Neuronal stem cell (in vitro differentiated cells): ENCODE data around the gene CDH6.

Experiments used
- DNase-seq: peaks from one replicate; pipeline ENCODE4 v3.0.0-alpha.2; 2013; ENCODE audit warnings: low spot score
- H2AFZ ChIP-seq: one replicate; pipeline ENCODE4 v1.6.1; 2013; ENCODE audit warnings: mild to moderate bottlenecking, low read length, inconsistent platforms
- H2AK5ac ChIP-seq: 2 replicates; pipeline ENCODE4 v1.6.1; 2013; ENCODE audit warnings: low read depth, mild to moderate bottlenecking, inconsistent platforms, low read length, moderate library complexity, mixed read lengths
- H2BK120ac ChIP-seq: 2 replicates; pipeline ENCODE4 v1.6.1; 2013; ENCODE audit warnings: low read depth, mild to moderate bottlenecking, inconsistent platforms, low read length, moderate library complexity, mixed read lengths
- H2BK12ac ChIP-seq: one replicate; pipeline ENCODE4 v1.6.1; 2013; ENCODE audit warnings: low read length, inconsistent platforms
- H2BK15ac ChIP-seq: 2 replicates; pipeline ENCODE4 v1.6.1; 2013; ENCODE audit warnings: mild to moderate bottlenecking, low read length, inconsistent platforms, mixed read lengths
- H2BK5ac ChIP-seq: one replicate; pipeline ENCODE4 v1.6.1; 2013; ENCODE audit warnings: inconsistent platforms, mild to moderate bottlenecking, low read length, moderate library complexity
- H3K14ac ChIP-seq: one replicate; pipeline ENCODE4 v1.6.1; 2013; ENCODE audit warnings: low read length, inconsistent platforms
- H3K18ac ChIP-seq: 2 replicates; pipeline ENCODE4 v1.6.1; 2013; ENCODE audit warnings: low read length, inconsistent platforms
- H3K23ac ChIP-seq: 2 replicates; pipeline ENCODE4 v1.6.1; 2013; ENCODE audit warnings: low read depth, mild to moderate bottlenecking, mixed read lengths, low read length, inconsistent platforms; ENCODE audit not compliant: poor library complexity
- H3K27ac ChIP-seq: replicated peaks from 3 replicates; pipeline ENCODE4 v1.5.1; 2013; ENCODE audit warnings: low read length, inconsistent platforms
- H3K27me3 ChIP-seq, 3 experiments: 2 replicates each; pipeline ENCODE4 v1.6.1; 2013; ENCODE audit warnings: low read length in 3 of 3, mild to moderate bottlenecking in 2 of 3, inconsistent platforms in 1 of 3, low read depth in 1 of 3, mixed read lengths in 1 of 3, moderate library complexity in 1 of 3; ENCODE audit not compliant: control insufficient read depth in 3 of 3, insufficient read depth in 3 of 3
- H3K36me3 ChIP-seq, 2 donors: replicated peaks in 1 of 2; 2 replicates each; pipeline ENCODE4 v1.6.1; 2013; ENCODE audit warnings: low read length in 2 of 2; ENCODE audit not compliant: control insufficient read depth in 2 of 2, insufficient read depth in 2 of 2
- H3K4ac ChIP-seq: 2 replicates; pipeline ENCODE4 v1.6.1; 2013; ENCODE audit warnings: inconsistent platforms, mild to moderate bottlenecking, low read length, moderate library complexity
- H3K4me1 ChIP-seq, 2 donors: 1 replicate in 1 of 2; 2 replicates in 1 of 2; pipeline ENCODE4 v1.6.1; 2013; ENCODE audit warnings: low read length in 2 of 2, low read depth in 1 of 2; ENCODE audit not compliant: control insufficient read depth in 2 of 2, insufficient read depth in 1 of 2
- H3K4me2 ChIP-seq: one replicate; pipeline ENCODE4 v1.6.1; 2013; ENCODE audit warnings: mild to moderate bottlenecking, low read length, inconsistent platforms; ENCODE audit not compliant: insufficient read depth, poor library complexity, severe bottlenecking
- H3K4me3 ChIP-seq, 2 donors: 2 replicates each; pipeline ENCODE4 v1.5.1; 2013; ENCODE audit warnings: low read length in 2 of 2, mild to moderate bottlenecking in 2 of 2, inconsistent platforms in 1 of 2, moderate library complexity in 1 of 2
- H3K79me1 ChIP-seq: one replicate; pipeline ENCODE4 v1.6.1; 2013; ENCODE audit warnings: low read depth, mild to moderate bottlenecking, inconsistent platforms, low read length, moderate library complexity
- H3K9ac ChIP-seq: one replicate; pipeline ENCODE4 v1.6.1; 2013; ENCODE audit warnings: mild to moderate bottlenecking, low read depth, low read length, inconsistent platforms; ENCODE audit not compliant: poor library complexity
- H3K9me3 ChIP-seq, 2 donors: replicated peaks in 1 of 2; 2 replicates each; pipeline versions ENCODE3 to v1.6.1; 2013; ENCODE audit warnings: low read length in 2 of 2, mild to moderate bottlenecking in 2 of 2, inconsistent platforms in 1 of 2, low read depth in 1 of 2, mixed read lengths in 1 of 2, moderate library complexity in 1 of 2; ENCODE audit not compliant: control insufficient read depth in 2 of 2, insufficient read depth in 1 of 2
- H4K8ac ChIP-seq: one replicate; pipeline ENCODE4 v1.6.1; 2013; ENCODE audit warnings: low read depth, mild to moderate bottlenecking, inconsistent platforms, low read length, moderate library complexity
- H4K91ac ChIP-seq: one replicate; pipeline ENCODE4 v1.6.1; 2013; ENCODE audit warnings: low read length, low read depth, mild to moderate bottlenecking, inconsistent platforms; ENCODE audit not compliant: poor library complexity
- whole genome bisulfite sequencing, 2 donors: extraction: QIAGEN DNeasy Blood & Tissue Kit; methylation state at CpG; one replicate each; pipeline ENCODE4 v1.1.7; 2013; ENCODE audit warnings: missing lambda C conversion rate in 2 of 2, mixed read lengths in 1 of 2; ENCODE audit not compliant: insufficient read length in 2 of 2, insufficient replicate concordance in 1 of 2; ENCODE audit errors: extremely low coverage in 2 of 2; 5-methylcytosine and 5-hydroxymethylcytosine counted together

Gene CDH6

DNA sequence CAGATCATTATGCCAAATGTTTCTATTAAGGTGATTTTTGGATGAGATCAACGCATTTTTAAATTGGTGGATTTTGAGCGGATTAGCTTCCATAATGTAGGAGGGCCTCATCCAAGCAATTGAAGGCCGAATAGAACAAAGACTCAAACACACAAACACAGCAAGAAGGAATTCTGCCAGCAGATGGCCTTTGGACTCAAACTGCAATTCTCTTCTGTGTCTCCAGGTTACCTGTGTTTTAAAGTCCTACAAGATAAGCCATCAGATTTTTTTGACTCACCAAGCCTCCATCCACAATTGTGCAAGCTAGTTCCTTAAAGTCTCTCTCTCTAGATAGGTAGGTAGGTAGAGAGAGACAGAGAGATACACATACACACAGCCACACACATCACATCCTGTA is 25.5 kb downstream of the CDH6 start:
- DNase-seq, result no peak
- Histone ChIP-seq H2AK5ac (no peak overlapping the region), H3K79me1 (no peaks in the 10 kb centered on the region), H3K36me3 (no peaks in the 10 kb centered on the region), H3K27ac (no peak overlapping the region), H2BK15ac (no peak overlapping the region), H2AFZ (no peak overlapping the region), H3K4ac (no peak overlapping the region), H2BK12ac (no peak overlapping the region), H3K14ac (no peak overlapping the region), H4K8ac (no peak overlapping the region), H4K91ac (no peak overlapping the region), H3K4me3 (no peak overlapping the region), H3K4me1 (peaks cover 3 to 6% of the 10 kb centered on the region in 2 donors), H3K9me3 (no peaks in the 10 kb centered on the region), H2BK5ac (no peak overlapping the region), H3K4me2 (no peak overlapping the region), H3K27me3 (no peaks in the 10 kb centered on the region), H3K9ac (no peak overlapping the region), H2BK120ac (no peak overlapping the region), H3K18ac (no peak overlapping the region), H3K23ac (no peak overlapping the region)
- no CpG with 5 or more reads among the region's 3 CpGs for WGBS, 2 donors

DNA sequence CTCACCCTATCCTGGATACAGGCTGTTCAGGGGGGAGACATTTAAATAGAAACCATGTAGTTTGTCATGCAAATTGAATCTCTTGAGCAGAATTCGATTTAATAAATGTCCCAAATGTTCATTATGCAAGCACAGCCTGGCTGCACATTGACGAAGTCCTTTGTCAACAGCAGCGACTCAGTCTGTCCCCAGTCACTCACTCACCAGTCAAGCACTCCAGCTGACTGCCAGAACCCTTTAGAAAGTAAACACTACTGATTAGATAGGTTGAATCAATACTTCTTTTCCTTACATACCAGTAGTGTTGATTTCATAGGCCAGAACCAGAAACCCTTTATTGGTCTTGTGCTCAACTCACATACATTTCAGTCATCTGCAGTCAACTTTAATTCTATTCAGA is 27.5 kb downstream of the CDH6 start:
- no peak overlapping the region for H3K27ac ChIP-seq
- H3K4me2 ChIP-seq, result no peak overlapping the region
- no peak overlapping the region for H2BK15ac ChIP-seq

DNA sequence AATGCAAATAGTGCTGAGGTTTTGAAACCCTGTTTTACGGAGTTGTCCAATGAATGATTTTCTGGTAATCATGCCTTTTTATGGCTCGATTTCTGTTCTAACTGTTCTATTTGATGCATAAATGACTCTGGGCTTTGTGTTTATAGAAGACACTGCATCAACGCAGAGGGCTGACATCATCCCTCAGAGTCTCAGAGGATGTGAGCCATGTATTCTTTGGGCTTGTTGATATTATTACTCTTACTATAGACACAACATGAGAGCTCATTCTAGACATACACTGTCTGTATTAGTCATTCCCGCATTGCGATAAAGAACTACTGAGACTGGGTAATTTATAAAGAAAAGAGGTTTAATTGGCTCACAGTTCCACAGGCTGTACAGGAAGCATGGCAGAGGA is 31.6 kb downstream of the CDH6 start:
- WGBS, 2 donors, result no CpG with 5 or more reads among the region's 5 CpGs
- H4K91ac ChIP-seq, result no peak overlapping the region
- peaks cover 0 to 3% of the 10 kb centered on the region in 2 donors for H3K36me3 ChIP-seq

More for the DNA sequence above, 27.5 kb downstream of the CDH6 start:
- Histone ChIP-seq H3K14ac (no peak overlapping the region), H3K36me3 (peaks cover 0 to 3% of the 10 kb centered on the region in 2 donors), H3K4me1 (peaks cover 3 to 6% of the 10 kb centered on the region in 2 donors), H3K4ac (no peak overlapping the region), H4K8ac (no peak overlapping the region), H3K9me3 (peaks cover 0 to 1% of the 10 kb centered on the region in 2 donors), H4K91ac (no peak overlapping the region), H3K4me3 (no peak overlapping the region), H3K9ac (no peak overlapping the region), H2AFZ (peak overlapping the region; percentile 23), H2BK120ac (no peak overlapping the region), H3K79me1 (no peaks in the 10 kb centered on the region), H2BK5ac (no peak overlapping the region), H3K18ac (no peak overlapping the region), H3K23ac (no peak overlapping the region), H2BK12ac (no peak overlapping the region), H3K27me3 (no peaks in the 10 kb centered on the region), H2AK5ac (no peak overlapping the region)
- no CpG with 5 or more reads among the region's 3 CpGs for WGBS, 2 donors
- DNase-seq, result no peak

DNA sequence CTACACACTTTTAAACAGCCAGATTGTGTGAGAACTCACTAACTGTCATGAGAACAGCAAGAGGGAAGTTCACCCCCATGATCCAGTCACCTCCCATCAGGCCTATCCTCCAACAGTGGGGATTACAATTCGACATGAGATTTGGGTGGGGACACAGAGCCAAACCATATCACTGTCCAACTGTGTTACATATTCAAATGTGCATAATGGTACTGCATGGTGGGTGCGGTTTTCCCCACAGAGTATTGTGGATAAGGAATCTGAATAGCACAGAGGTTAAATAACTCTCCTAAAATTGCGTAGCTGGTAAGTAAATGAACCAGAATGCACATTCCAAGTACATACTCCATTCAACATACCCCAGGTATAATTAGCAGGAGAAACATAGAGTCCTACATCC is 32.1 kb downstream of the CDH6 start:
- no peak overlapping the region for H3K23ac ChIP-seq
- H2AK5ac ChIP-seq, result no peak overlapping the region
- H2BK15ac ChIP-seq, result no peak overlapping the region
- H3K9ac ChIP-seq, result no peak overlapping the region
- H2BK5ac ChIP-seq, result no peak overlapping the region
- no peaks in the 10 kb centered on the region for H3K27me3 ChIP-seq
- H3K4me2 ChIP-seq, result no peak overlapping the region
- H2AFZ ChIP-seq, result no peak overlapping the region
- H3K4ac ChIP-seq, result no peak overlapping the region
- H3K14ac ChIP-seq, result no peak overlapping the region
- peaks cover 0 to 3% of the 10 kb centered on the region in 2 donors for H3K36me3 ChIP-seq
- WGBS, 2 donors, result no CpG with 5 or more reads among the region's 3 CpGs
- no peak for DNase-seq
- H4K91ac ChIP-seq, result no peak overlapping the region
- no peak overlapping the region for H4K8ac ChIP-seq
- H3K27ac ChIP-seq, result no peak overlapping the region
- H2BK12ac ChIP-seq, result no peak overlapping the region
- no peak overlapping the region for H3K18ac ChIP-seq
- H3K79me1 ChIP-seq, result no peaks in the 10 kb centered on the region
- peaks cover 2 to 3% of the 10 kb centered on the region in 2 donors for H3K4me1 ChIP-seq
- no peak overlapping the region for H2BK120ac ChIP-seq
- peaks cover 0 to 1% of the 10 kb centered on the region in 2 donors for H3K9me3 ChIP-seq
- H3K4me3 ChIP-seq, result no peak overlapping the region

More for the DNA sequence above, 31.6 kb downstream of the CDH6 start:
- H3K27me3 ChIP-seq, result no peaks in the 10 kb centered on the region
- no peak overlapping the region for H4K8ac ChIP-seq
- no peak overlapping the region for H2BK15ac ChIP-seq
- no peak overlapping the region for H3K14ac ChIP-seq
- no peak overlapping the region for H3K18ac ChIP-seq
- H2BK12ac ChIP-seq, result no peak overlapping the region
- no peak overlapping the region for H2BK120ac ChIP-seq
- H3K4me1 ChIP-seq, result peaks cover 2 to 3% of the 10 kb centered on the region in 2 donors
- peaks cover 0 to 1% of the 10 kb centered on the region in 2 donors for H3K9me3 ChIP-seq
- H2AFZ ChIP-seq, result no peak overlapping the region
- H3K9ac ChIP-seq, result no peak overlapping the region
- no peak overlapping the region for H2AK5ac ChIP-seq
- no peak overlapping the region for H3K23ac ChIP-seq
- H3K4ac ChIP-seq, result no peak overlapping the region
- no peak overlapping the region for H2BK5ac ChIP-seq
- no peak for DNase-seq
- H3K4me2 ChIP-seq, result no peak overlapping the region
- no peak overlapping the region for H3K4me3 ChIP-seq
- no peak overlapping the region for H3K27ac ChIP-seq
- H3K79me1 ChIP-seq, result no peaks in the 10 kb centered on the region
